GM04503 (cell line): ENCODE results near the gene HECA.
"Not testable (repeated sequence)": the region's sequence is repeated elsewhere in the genome, so short reads cannot be mapped to it uniquely, and the experiment has no call there.

Source experiments
- DNase-seq: peaks from one replicate; pipeline ENCODE4 v3.0.0-alpha.2; 2012; ENCODE audit warnings: low read depth

Gene HECA

GRCh38 chr6:139135578-139136545, 982 bp downstream of the HECA start:
- no peak for DNase-seq

GRCh38 chr6:139137706-139138105, 2.8 kb downstream of the HECA start:
- DNase-seq = no peak

GRCh38 chr6:139140854-139141253, 6.0 kb downstream of the HECA start:
- DNase-seq = not testable (repeated sequence)

- no peak for DNase-seq
Measured at GRCh38 chr6:139142262-139142661, 7.4 kb downstream of the HECA start.

GRCh38 chr6:139143111-139143510, 8.2 kb downstream of the HECA start:
- DNase-seq = no peak

GRCh38 chr6:139144490-139145085, 9.7 kb downstream of the HECA start:
- DNase-seq = no peak

- DNase-seq = no peak
Measured at GRCh38 chr6:139145661-139146060, 10.8 kb downstream of the HECA start.

- no peak for DNase-seq
Measured at GRCh38 chr6:139146317-139146726, 11.4 kb downstream of the HECA start.

GRCh38 chr6:139147628-139148027, 12.7 kb downstream of the HECA start:
- DNase-seq = no peak

- DNase-seq = no peak
Measured at GRCh38 chr6:139148557-139149235, 13.8 kb downstream of the HECA start.

GRCh38 chr6:139149383-139149782, 14.5 kb downstream of the HECA start:
- DNase-seq = no peak

- DNase-seq = no peak
Measured at GRCh38 chr6:139150920-139151319, 16.0 kb downstream of the HECA start.

GRCh38 chr6:139151425-139152087, 16.7 kb downstream of the HECA start:
- DNase-seq = no peak

GRCh38 chr6:139152088-139152891, 17.4 kb downstream of the HECA start:
- no peak for DNase-seq

GRCh38 chr6:139152892-139153271, 18.0 kb downstream of the HECA start:
- DNase-seq = no peak

- no peak for DNase-seq
Measured at GRCh38 chr6:139153855-139154254, 19.0 kb downstream of the HECA start.

- DNase-seq = no peak
Measured at GRCh38 chr6:139154881-139155547, 20.1 kb downstream of the HECA start.

- DNase-seq = no peak
Measured at GRCh38 chr6:139156102-139156501, 21.2 kb downstream of the HECA start.

- no peak for DNase-seq
Measured at GRCh38 chr6:139156551-139156950, 21.7 kb downstream of the HECA start.

GRCh38 chr6:139157086-139157485, 22.2 kb downstream of the HECA start:
- not testable (repeated sequence) for DNase-seq

GRCh38 chr6:139159016-139159415, 24.1 kb downstream of the HECA start:
- DNase-seq = no peak
